ENCODE measurements around the gene FLVCR2. TPM values are rescaled to one million over a fixed set of nuclear protein-coding genes. Genes with fewer than 3 reads are reported as not detected.

FLVCR2 gene
- total RNA-seq, 1 donor from 2014 or later: 3.1 TPM

GRCh38 chr14:75535164-75535898, 43.1 kb upstream of the FLVCR2 start:
- H3K4me2 ChIP-seq (ENCODE audit: low read length): peak overlapping the region; percentile 32
- H3K4me3 ChIP-seq (ENCODE audit: insufficient read depth, low read depth, low read length): no peak overlapping the region
- H4K20me1 ChIP-seq (ENCODE audit: insufficient read depth, low read length): no peaks in the 10 kb centered on the region
- H3K27me3 Mint-ChIP-seq (ENCODE audit: low read depth, unreplicated experiment): no peaks in the 10 kb centered on the region
- H3K9ac ChIP-seq (ENCODE audit: low read length): no peak overlapping the region
- no peaks in the 10 kb centered on the region for H3K27me3 ChIP-seq (ENCODE audit: insufficient read depth, low read length)
- H2AFZ ChIP-seq (ENCODE audit: low read depth, low read length): no peak overlapping the region
- H3K36me3 Mint-ChIP-seq (ENCODE audit: low read depth, unreplicated experiment): peaks cover 4% of the 10 kb centered on the region
- H3K79me2 ChIP-seq (ENCODE audit: insufficient read depth, low read length): no peaks in the 10 kb centered on the region
- no peak overlapping the region for H3K4me3 Mint-ChIP-seq (ENCODE audit: unreplicated experiment)
- no peaks in the 10 kb centered on the region for H3K4me1 ChIP-seq (ENCODE audit: insufficient read depth, low read length)
- DNase-seq (ENCODE audit: low read depth): no peak
- H3K9me3 ChIP-seq (ENCODE audit: insufficient read depth, low read depth, low read length): no peaks in the 10 kb centered on the region
- H3K4me1 Mint-ChIP-seq (ENCODE audit: low read depth, unreplicated experiment): peaks cover 2% of the 10 kb centered on the region
- no peak overlapping the region for H3K27ac Mint-ChIP-seq (ENCODE audit: unreplicated experiment)
- peak overlapping the region; percentile 52 for H3K27ac ChIP-seq (ENCODE audit: low read depth, low read length)
- no peak for FAIRE-seq
- H3K9me3 Mint-ChIP-seq (ENCODE audit: unreplicated experiment): no peaks in the 10 kb centered on the region
- TF ChIP-seq EZH2 (IDR thresholded peaks at IDR 0.05; ENCODE audit: insufficient read depth, low read length): no peak
- no peak for TF ChIP-seq CTCF (IDR thresholded peaks at IDR 0.05; ENCODE audit: insufficient read depth, low read depth, low read length)
- no peaks in the 10 kb centered on the region for H3K36me3 ChIP-seq (ENCODE audit: insufficient read depth, low read length)

DNA sequence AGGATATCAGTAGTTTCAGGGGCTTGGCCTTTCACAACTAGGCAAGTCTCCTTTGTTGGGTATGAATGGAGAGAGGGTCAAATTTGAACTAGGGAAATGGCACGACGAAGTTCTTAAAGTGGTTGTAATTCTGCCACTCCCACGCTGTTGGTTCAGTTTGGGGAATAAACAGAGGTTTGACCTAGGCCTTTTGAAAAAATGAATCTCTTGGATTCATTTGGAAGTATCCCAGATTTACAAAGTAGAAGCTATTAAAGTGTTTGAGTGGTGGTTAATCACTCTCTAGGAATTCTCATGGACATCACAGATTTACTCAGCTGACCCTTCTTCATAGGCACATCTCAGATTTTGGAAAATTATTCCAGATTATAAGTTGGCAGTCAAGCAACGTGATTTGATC, 41.3 kb upstream of the FLVCR2 start:
- no peak overlapping the region for H3K4me3 ChIP-seq (ENCODE audit: insufficient read depth, low read depth, low read length)
- H3K4me2 ChIP-seq (ENCODE audit: low read length): no peak overlapping the region
- H3K4me1 Mint-ChIP-seq (ENCODE audit: low read depth, unreplicated experiment): peaks cover 2% of the 10 kb centered on the region
- H3K27ac ChIP-seq (ENCODE audit: low read depth, low read length): no peak overlapping the region
- TF ChIP-seq EZH2 (IDR thresholded peaks at IDR 0.05; ENCODE audit: insufficient read depth, low read length) (no peak), CTCF (IDR thresholded peaks at IDR 0.05; ENCODE audit: insufficient read depth, low read depth, low read length) (no peak)
- no peak overlapping the region for H3K27ac Mint-ChIP-seq (ENCODE audit: unreplicated experiment)
- no peak overlapping the region for H2AFZ ChIP-seq (ENCODE audit: low read depth, low read length)
- no peaks in the 10 kb centered on the region for H3K9me3 Mint-ChIP-seq (ENCODE audit: unreplicated experiment)
- H3K9me3 ChIP-seq (ENCODE audit: insufficient read depth, low read depth, low read length): no peaks in the 10 kb centered on the region
- no peak for DNase-seq (ENCODE audit: low read depth)
- no peaks in the 10 kb centered on the region for H3K27me3 ChIP-seq (ENCODE audit: insufficient read depth, low read length)
- no peaks in the 10 kb centered on the region for H4K20me1 ChIP-seq (ENCODE audit: insufficient read depth, low read length)
- H3K4me3 Mint-ChIP-seq (ENCODE audit: unreplicated experiment): no peak overlapping the region
- no peaks in the 10 kb centered on the region for H3K36me3 ChIP-seq (ENCODE audit: insufficient read depth, low read length)
- H3K4me1 ChIP-seq (ENCODE audit: insufficient read depth, low read length): no peaks in the 10 kb centered on the region
- H3K27me3 Mint-ChIP-seq (ENCODE audit: low read depth, unreplicated experiment): peaks cover 3% of the 10 kb centered on the region
- peaks cover 3% of the 10 kb centered on the region for H3K36me3 Mint-ChIP-seq (ENCODE audit: low read depth, unreplicated experiment)
- H3K9ac ChIP-seq (ENCODE audit: low read length): no peak overlapping the region
- H3K79me2 ChIP-seq (ENCODE audit: insufficient read depth, low read length): no peaks in the 10 kb centered on the region
- no peak for FAIRE-seq

DNA sequence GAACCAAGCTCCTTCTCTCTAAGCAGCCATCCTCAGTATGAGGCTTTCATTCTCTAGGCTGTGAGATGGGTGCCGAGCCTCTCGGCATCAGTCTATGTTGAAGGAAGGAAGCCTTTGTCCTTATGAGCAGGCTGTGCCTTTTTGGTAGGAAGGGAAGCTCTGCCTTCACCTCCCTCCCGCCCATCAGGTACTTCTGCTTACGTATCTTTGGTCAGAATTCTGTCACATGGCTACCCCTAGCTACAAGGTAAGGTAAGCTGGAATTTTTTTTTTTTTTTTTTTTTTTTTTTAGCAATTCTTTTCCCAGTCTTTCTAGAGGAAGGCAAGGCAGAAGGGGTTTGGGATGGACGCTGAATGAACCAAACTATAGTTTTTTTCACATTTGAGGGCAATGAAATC, 39.3 kb upstream of the FLVCR2 start:
- no peaks in the 10 kb centered on the region for H3K36me3 ChIP-seq (ENCODE audit: insufficient read depth, low read length)
- no peaks in the 10 kb centered on the region for H4K20me1 ChIP-seq (ENCODE audit: insufficient read depth, low read length)
- H3K4me1 Mint-ChIP-seq (ENCODE audit: low read depth, unreplicated experiment): peaks cover 2% of the 10 kb centered on the region
- no peak overlapping the region for H3K27ac ChIP-seq (ENCODE audit: low read depth, low read length)
- H3K4me1 ChIP-seq (ENCODE audit: insufficient read depth, low read length): no peaks in the 10 kb centered on the region
- H3K36me3 Mint-ChIP-seq (ENCODE audit: low read depth, unreplicated experiment): peaks cover 3% of the 10 kb centered on the region
- H3K9ac ChIP-seq (ENCODE audit: low read length): no peak overlapping the region
- H3K4me2 ChIP-seq (ENCODE audit: low read length): no peak overlapping the region
- no peak overlapping the region for H3K4me3 Mint-ChIP-seq (ENCODE audit: unreplicated experiment)
- H3K4me3 ChIP-seq (ENCODE audit: insufficient read depth, low read depth, low read length): no peak overlapping the region
- TF ChIP-seq EZH2 (IDR thresholded peaks at IDR 0.05; ENCODE audit: insufficient read depth, low read length) (no peak), CTCF (IDR thresholded peaks at IDR 0.05; ENCODE audit: insufficient read depth, low read depth, low read length) (no peak)
- H3K9me3 ChIP-seq (ENCODE audit: insufficient read depth, low read depth, low read length): no peaks in the 10 kb centered on the region
- peaks cover 2% of the 10 kb centered on the region for H3K27me3 ChIP-seq (ENCODE audit: insufficient read depth, low read length)
- H3K79me2 ChIP-seq (ENCODE audit: insufficient read depth, low read length): no peaks in the 10 kb centered on the region
- no peak for DNase-seq (ENCODE audit: low read depth)
- FAIRE-seq: no peak
- peaks cover 6% of the 10 kb centered on the region for H3K27me3 Mint-ChIP-seq (ENCODE audit: low read depth, unreplicated experiment)
- no peak overlapping the region for H3K27ac Mint-ChIP-seq (ENCODE audit: unreplicated experiment)
- no peak overlapping the region for H2AFZ ChIP-seq (ENCODE audit: low read depth, low read length)
- H3K9me3 Mint-ChIP-seq (ENCODE audit: unreplicated experiment): no peaks in the 10 kb centered on the region
